T-helper 1 cell treated with Interleukin-12 subunit alpha and Interleukin-12 subunit beta and Interleukin-4 antibody, amounts not matched to agents 30 ng/mL and 1 ng/mL, for 36 hours (primary cell): ENCODE data around the gene IL13. TPM values are rescaled to one million over a fixed set of nuclear protein-coding genes. Genes with fewer than 3 reads are reported as not detected.

Experiments used
- intact Hi-C: fragments of 100-400 bp; cut with micrococcal nuclease; formaldehyde crosslinking; loops from one replicate; pipeline ENCODE4 v1.15.1; 2024
- total RNA-seq: library from RNA; stranded (reverse); gene quantifications from 2 replicates; pipeline ENCODE4 v1.2.3, GENCODE V29; 2022

Gene IL13
- total RNA-seq, 1 donor from 2014 or later: 130 TPM

- intact Hi-C loops: loop anchor here (1.0 kb wide), 1 partner anchor 20 kb away; no protein-coding TSS in a partner anchor
Measured at GRCh38 chr5:132655821-132656773, 1.9 kb upstream of the IL13 start.

DNA sequence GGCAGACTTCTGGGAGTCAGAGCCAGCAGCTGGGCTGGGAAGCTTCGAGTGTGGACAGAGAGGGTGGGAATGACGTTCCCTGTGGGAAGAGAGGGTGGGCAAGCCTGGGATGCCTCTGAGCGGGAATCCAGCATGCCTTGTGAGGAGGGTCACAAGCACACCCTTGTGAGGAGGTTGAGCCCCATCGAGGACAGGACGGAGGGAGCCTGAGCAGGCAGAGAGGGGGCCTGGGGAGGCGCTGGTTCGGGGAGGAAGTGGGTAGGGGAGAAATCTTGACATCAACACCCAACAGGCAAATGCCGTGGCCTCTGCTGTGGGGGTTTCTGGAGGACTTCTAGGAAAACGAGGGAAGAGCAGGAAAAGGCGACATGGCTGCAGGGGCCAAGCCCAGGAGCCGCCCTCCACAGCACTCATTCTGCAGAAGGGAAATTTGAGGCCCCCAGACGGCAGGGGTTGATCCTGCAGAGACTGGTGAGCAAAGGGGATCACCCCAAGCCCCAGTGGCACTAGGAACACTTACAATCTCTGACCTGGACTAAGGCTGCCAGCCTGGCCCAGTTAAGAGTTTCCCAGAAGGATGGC, 1.1 kb upstream of the IL13 start:
- intact Hi-C loops: loop anchor here (1.0 kb wide), 1 partner anchor 21 kb away; no protein-coding TSS in a partner anchor

DNA sequence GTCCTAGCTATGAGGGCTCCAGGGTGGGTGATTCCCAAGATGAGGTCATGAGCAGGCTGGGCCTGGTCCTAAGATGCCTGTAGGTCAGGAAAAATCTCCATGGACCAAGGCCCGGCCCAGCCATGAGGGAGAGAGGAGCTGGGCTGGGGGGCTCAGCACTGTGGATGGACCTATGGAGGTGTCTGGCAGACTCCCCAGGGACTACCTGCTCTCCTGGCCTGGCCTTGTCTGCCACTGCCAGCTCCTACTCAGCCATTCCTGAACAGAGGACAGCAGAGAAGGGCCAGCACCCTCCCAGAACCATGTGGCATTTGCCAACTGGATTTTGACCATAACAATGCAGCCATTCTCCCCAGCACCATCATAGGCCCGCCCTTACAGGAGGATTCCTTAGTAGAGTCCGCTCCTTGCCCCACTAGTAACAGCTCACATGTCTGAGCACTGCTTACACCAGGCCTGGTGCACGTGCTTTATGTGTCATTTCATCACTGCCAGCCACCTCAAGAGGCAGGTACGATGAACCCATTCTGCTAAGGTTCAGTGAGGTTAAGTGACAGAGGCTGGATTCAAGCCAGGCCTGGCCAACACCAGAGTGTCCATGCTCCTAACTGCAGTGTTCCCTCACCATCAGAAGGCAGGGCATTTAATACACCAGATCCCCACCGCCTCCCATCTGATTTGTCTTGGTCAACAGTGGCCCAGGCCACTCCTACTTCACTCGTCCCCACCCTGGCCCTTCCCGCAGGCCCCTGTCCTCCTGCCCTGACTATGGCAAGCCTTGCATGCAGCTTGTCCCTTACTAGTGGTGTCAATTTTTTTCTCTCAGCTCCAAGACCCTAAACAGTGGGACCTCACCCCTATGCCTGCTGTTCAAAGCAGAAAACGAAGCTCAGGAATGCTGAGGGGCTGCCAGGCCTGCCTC, 669 bp downstream of the IL13 start:
- intact Hi-C loops: no loop called here

DNA sequence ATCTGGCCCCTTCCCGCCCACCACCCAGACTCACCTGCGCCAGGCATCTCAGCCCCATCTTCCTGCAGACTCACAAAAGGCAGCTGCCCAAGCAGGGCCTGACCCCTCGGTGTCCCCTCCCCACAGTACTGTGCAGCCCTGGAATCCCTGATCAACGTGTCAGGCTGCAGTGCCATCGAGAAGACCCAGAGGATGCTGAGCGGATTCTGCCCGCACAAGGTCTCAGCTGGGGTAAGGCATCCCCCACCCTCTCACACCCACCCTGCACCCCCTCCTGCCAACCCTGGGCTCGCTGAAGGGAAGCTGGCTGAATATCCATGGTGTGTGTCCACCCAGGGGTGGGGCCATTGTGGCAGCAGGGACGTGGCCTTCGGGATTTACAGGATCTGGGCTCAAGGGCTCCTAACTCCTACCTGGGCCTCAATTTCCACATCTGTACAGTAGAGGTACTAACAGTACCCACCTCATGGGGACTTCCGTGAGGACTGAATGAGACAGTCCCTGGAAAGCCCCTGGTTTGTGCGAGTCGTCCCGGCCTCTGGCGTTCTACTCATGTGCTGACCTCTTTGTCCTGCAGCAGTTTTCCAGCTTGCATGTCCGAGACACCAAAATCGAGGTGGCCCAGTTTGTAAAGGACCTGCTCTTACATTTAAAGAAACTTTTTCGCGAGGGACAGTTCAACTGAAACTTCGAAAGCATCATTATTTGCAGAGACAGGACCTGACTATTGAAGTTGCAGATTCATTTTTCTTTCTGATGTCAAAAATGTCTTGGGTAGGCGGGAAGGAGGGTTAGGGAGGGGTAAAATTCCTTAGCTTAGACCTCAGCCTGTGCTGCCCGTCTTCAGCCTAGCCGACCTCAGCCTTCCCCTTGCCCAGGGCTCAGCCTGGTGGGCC, 1.9 kb downstream of the IL13 start:
- intact Hi-C loops: no loop called here

GRCh38 chr5:132661231-132662003, 3.4 kb downstream of the IL13 start:
- intact Hi-C loops: loop anchor here (2.0 kb wide), 1 partner anchor 21 kb away; no protein-coding TSS in a partner anchor

DNA sequence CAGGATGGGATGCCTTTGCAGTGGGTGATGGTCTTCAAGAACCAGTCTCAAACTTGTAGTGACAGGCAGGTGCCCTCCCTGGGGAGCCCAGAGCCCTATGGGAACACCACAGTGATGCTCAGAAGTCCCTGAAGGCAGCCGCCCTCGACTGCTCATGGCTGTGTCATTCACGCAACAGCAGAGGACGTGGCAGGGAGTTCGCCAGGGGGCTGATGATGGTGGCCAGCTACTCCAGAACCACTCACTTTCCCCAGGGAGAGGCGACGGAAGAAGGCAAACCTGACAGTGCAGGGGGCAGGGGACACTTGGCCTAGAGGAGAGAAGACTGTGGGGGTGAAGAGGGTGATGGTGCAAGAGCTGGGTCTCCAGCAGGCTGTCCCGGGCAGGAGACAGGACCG, 4.0 kb downstream of the IL13 start:
- intact Hi-C loops: loop anchor here (2.0 kb wide), 1 partner anchor 21 kb away; no protein-coding TSS in a partner anchor

- intact Hi-C loops: loop anchor here (1.0 to 2.0 kb wide), 3 partner anchors 22 to 51 kb away; no protein-coding TSS in a partner anchor
Measured at GRCh38 chr5:132662925-132663770, 5.2 kb downstream of the IL13 start.

- intact Hi-C loops: loop anchor here (1.0 to 2.0 kb wide), 3 partner anchors 23 to 50 kb away; no protein-coding TSS in a partner anchor
Measured at GRCh38 chr5:132663771-132664695, 6.1 kb downstream of the IL13 start.

DNA sequence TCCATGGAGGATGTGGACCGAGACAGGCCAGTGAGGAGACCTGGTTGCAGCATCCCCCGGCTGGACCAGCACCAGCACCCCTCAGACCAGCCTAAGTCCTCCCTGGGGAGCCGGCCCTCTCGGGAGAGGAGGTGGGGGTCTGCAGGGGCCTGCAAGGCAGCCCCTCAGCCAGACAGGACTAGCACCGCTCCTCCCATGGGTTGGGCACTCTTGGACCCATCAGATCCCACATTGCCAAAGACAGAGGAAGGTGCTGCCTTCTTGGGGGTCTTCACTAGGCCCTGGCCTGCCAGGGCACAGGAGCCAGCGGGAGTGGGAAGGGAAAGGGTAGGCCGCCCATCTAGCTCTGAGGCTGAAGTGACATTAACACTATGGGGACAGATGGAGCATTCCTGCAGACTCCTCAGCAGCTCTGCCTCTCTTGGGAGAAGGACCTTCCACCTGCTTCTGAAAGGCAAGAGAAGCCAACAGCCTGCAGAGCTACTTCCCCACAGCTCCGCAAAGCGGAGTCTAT, 6.8 kb downstream of the IL13 start:
- intact Hi-C loops: no loop called here

DNA sequence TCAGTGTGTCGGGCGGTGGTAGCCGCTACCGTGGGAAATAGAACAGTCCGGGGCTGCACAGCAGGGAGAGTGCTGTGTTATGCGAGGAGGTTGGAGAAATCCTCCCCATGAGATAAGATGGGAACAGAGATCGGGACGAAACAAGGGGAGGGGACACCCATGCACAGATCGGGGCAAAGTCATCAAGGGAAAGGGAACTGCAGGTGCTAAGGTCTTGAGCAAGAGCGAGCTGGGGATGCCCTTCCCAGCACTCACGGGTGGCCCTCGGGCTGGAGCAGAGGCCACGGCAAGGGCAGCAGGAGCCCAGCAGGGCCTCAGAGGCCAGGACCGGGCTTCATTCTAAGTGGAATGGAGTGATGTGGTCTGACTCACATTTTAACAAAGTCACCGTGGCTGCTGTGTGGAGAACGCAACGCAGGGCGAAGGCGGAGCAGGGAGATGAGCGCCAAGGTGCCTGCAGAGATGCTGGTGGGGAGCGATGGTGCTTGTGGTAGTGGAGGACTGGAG, 7.7 kb downstream of the IL13 start:
- intact Hi-C loops: no loop called here

- intact Hi-C loops: no loop called here
Measured at GRCh38 chr5:132666310-132667123, 8.5 kb downstream of the IL13 start.

DNA sequence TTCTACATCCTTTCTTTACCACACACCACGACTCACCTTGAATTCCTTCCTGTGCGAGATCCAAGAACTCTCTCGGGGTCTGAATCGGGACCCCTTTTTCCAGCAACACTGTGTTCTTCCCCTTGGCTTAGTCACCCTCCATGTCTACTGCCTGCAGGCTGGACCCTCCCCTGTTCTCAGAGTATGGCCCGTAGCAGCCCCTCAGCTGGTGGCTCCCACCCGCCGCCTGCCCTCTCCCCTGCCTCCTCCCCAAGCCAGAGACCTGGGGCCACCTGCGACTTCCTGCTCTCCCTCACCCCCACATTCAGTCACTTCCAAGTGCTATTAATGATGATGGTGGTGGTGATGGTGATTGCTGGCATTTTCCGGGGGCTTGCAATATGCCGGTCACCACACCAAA, 9.3 kb downstream of the IL13 start:
- intact Hi-C loops: no loop called here

DNA sequence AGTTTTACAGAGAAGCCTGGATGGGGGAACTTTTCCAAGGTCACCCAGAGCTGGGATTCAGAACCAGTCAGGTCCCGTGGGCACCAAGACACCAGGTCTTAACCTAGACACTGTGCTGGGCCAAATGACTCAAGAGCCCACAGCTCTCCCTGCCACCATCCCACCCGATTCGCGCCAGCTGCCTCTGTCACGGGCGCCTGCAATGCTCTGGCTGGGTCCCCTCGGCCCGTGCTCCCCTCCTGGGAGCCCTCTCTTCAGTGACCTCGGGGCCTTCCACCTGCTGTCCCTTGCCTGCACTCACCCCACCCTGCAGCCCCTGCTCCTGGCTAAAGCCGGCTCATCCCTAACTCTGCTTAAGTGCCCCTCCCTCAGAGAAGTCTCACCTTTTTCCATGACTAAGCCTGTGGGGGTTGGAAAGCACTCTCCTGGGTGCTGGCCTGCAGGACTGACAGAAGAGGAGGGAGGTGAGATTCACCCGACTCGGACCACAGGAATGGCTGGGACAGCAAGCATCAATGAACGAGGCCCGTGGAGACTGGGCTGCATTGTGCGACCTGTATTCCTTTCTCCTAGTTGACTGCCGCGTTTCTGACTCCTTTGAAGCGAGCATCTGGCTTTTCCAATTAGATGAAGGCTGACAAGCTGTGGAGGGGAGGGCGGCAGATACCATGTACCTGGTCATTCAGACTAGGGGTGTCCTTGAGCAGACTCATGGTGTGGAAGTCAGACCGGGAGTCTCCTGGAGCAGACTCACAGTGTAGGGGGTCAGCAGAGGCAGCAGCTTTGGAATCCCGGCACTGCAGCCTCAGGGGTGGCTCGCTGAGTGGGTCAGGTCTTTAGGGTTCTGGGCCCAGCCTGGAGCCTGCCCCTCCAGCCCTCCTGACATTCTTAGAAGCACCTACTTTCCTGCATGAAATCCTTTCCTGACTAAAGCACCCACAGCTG, 10.1 kb downstream of the IL13 start:
- intact Hi-C loops: no loop called here

DNA sequence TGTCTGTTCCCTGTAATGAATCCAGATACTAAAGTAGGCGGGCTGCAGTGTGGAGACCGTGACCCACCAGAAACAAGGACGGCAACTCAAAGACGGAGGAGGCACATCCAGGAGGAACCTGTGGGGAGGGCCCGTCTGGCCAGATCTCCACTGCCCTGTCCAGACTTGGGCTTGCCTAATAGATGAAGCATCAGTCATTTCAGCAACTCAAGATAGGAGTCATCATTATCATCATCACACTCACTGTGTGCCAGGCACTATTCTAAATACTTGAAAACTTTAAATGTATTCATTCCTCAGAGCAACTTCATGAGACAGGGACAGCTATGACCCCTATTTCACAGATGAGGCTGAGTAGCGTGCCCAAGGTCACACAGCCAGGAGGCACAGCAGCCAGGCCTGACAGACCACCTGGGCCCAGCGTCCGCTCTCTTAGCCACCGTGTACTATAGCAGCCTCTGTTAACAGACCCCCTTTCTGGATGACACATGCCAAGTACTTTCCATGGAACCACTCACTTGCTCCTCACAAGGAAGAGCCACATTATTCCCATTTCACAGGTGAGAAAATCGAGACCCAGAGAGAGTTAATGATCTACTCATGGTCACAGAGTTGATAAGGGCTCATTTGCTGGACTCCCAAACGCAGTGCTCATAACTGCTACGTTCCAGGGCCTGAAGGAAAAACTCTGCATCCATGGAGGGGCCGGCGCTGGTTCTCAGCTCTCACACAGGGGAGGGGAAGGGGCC, 10.9 kb downstream of the IL13 start:
- intact Hi-C loops: no loop called here
